Mammary epithelial cell (primary cell): Measurements from ENCODE around the gene SIK3.

ENCODE experiments used
- EZH2 ChIP-seq: IDR thresholded peaks from 2 replicates; pipeline ENCODE4 v1.6.1; 2012; ENCODE audit warnings: low read length, inconsistent platforms, borderline replicate concordance
- TF ChIP-seq, protein P1 (sequence below), 2 donors: IDR thresholded peaks in 1 of 2; conservative IDR thresholded peaks in 1 of 2; 2 replicates each; pipeline ENCODE4 v1.5.1; 2011 to 2012; ENCODE audit warnings: inconsistent platforms in 2 of 2, low read length in 2 of 2, mild to moderate bottlenecking in 2 of 2, control low read depth in 1 of 2, low read depth in 1 of 2; ENCODE audit not compliant: insufficient read depth in 1 of 2; ENCODE audit errors: extremely low read depth in 1 of 2

DNA sequence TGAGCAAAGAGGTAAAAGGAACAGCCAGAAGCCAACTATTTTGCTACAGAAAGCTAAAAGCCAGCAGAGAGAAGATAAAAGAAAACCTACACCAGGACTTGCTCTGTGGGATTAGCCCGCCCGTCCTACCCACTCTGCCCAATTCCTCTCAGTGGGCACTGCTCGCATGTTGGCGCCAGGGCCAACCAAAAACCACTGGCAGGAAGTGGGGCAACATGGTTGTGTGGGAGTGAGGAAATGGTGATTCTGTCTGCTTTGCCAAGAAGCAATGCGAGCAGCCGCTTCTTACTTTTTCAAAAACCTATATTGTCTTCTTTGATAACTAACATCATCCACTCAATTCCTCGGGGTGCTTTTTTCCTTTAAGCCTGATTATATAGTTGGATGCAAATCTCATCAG, 246.6 kb downstream of the SIK3 start:
- TF ChIP-seq, protein P1, sequence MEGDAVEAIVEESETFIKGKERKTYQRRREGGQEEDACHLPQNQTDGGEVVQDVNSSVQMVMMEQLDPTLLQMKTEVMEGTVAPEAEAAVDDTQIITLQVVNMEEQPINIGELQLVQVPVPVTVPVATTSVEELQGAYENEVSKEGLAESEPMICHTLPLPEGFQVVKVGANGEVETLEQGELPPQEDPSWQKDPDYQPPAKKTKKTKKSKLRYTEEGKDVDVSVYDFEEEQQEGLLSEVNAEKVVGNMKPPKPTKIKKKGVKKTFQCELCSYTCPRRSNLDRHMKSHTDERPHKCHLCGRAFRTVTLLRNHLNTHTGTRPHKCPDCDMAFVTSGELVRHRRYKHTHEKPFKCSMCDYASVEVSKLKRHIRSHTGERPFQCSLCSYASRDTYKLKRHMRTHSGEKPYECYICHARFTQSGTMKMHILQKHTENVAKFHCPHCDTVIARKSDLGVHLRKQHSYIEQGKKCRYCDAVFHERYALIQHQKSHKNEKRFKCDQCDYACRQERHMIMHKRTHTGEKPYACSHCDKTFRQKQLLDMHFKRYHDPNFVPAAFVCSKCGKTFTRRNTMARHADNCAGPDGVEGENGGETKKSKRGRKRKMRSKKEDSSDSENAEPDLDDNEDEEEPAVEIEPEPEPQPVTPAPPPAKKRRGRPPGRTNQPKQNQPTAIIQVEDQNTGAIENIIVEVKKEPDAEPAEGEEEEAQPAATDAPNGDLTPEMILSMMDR (conservative IDR thresholded peaks at IDR 0.05 in 1 of 2, IDR thresholded peaks at IDR 0.05 in 1 of 2; ENCODE audit: extremely low read depth in 1 of 2, insufficient read depth in 1 of 2, low read depth in 1 of 2, low read length in 2 of 2): no peak
- TF ChIP-seq EZH2: no peak
